ENCODE measurements around the gene TXNDC8. TPM values are rescaled to one million over a fixed set of nuclear protein-coding genes. Genes with fewer than 3 reads are reported as not detected.

The TXNDC8 gene
- total and polyA plus RNA-seq, 7 donors: not detected

- 23 to 71% methylated on average over 6 of the region's 6 CpGs for WGBS, 2 donors
- no peaks in the 10 kb centered on the region for H3K4me1 ChIP-seq
- no peak overlapping the region for H3K27ac ChIP-seq
- H3K9me3 ChIP-seq: no peaks in the 10 kb centered on the region
- intact Hi-C loops (cut with DNase I): no loop called here
- H3K27me3 ChIP-seq: no peaks in the 10 kb centered on the region
- H3K4me3 ChIP-seq: no peak overlapping the region
- H3K36me3 ChIP-seq: no peaks in the 10 kb centered on the region
- TF ChIP-seq EP300 (IDR thresholded peaks at IDR 0.05) (no peak), POLR2A (IDR thresholded peaks at IDR 0.05) (no peak), CTCF (IDR thresholded peaks at IDR 0.05) (no peak), POLR2AphosphoS5 (IDR thresholded peaks at IDR 0.05) (no peak)
- DNase-seq: no peak
These were observed 53.3 kb downstream of the TXNDC8 start for GRCh38 chr9:110284211-110284844.

GRCh38 chr9:110283751-110284150, 53.9 kb downstream of the TXNDC8 start:
- H3K27me3 ChIP-seq: no peaks in the 10 kb centered on the region
- WGBS, 2 donors: 17 to 61% methylated on average over 1 of the region's 1 CpG
- H3K27ac ChIP-seq: no peak overlapping the region
- H3K4me3 ChIP-seq: no peak overlapping the region
- DNase-seq: no peak
- intact Hi-C loops (cut with DNase I): no loop called here
- TF ChIP-seq CTCF (IDR thresholded peaks at IDR 0.05) (no peak), POLR2A (IDR thresholded peaks at IDR 0.05) (no peak)
- no peaks in the 10 kb centered on the region for H3K36me3 ChIP-seq
- no peaks in the 10 kb centered on the region for H3K4me1 ChIP-seq
- no peaks in the 10 kb centered on the region for H3K9me3 ChIP-seq

- WGBS, 2 donors: 15 to 59% methylated on average over 6 of the region's 6 CpGs
- Histone ChIP-seq H3K4me3 (no peak overlapping the region), H3K9me3 (no peaks in the 10 kb centered on the region), H3K4me1 (no peaks in the 10 kb centered on the region), H3K27me3 (no peaks in the 10 kb centered on the region), H3K27ac (no peak overlapping the region), H3K36me3 (no peaks in the 10 kb centered on the region)
- DNase-seq: no peak
- intact Hi-C loops (cut with DNase I): no loop called here
- no peak for TF ChIP-seq EP300 (IDR thresholded peaks at IDR 0.05)
- TF ChIP-seq POLR2A (IDR thresholded peaks at IDR 0.05): no peak
- TF ChIP-seq POLR2AphosphoS5 (IDR thresholded peaks at IDR 0.05): no peak
- TF ChIP-seq CTCF (IDR thresholded peaks at IDR 0.05): no peak
These were observed 55.0 kb downstream of the TXNDC8 start for GRCh38 chr9:110282739-110283081.

GRCh38 chr9:110282018-110282738, 55.5 kb downstream of the TXNDC8 start:
- Histone ChIP-seq H3K27me3 (no peaks in the 10 kb centered on the region), H3K36me3 (no peaks in the 10 kb centered on the region), H3K4me1 (no peaks in the 10 kb centered on the region), H3K27ac (no peak overlapping the region), H3K9me3 (no peaks in the 10 kb centered on the region), H3K4me3 (no peak overlapping the region)
- WGBS, 2 donors: 9 to 40% methylated on average over 4 of the region's 4 CpGs
- DNase-seq: no peak
- TF ChIP-seq POLR2AphosphoS5 (IDR thresholded peaks at IDR 0.05) (no peak), EP300 (IDR thresholded peaks at IDR 0.05) (no peak), POLR2A (IDR thresholded peaks at IDR 0.05) (no peak), CTCF (IDR thresholded peaks at IDR 0.05) (no peak)
- intact Hi-C loops (cut with DNase I): no loop called here

All from sigmoid colon (tissue), 7 donors.